Sigmoid colon (tissue), 4 donors: ENCODE measurements around the gene NTMT1.

Experiments used
- POLR2A ChIP-seq, 2 donors: fragments of 450-650 bp; IDR thresholded peaks; one replicate each; pipeline ENCODE4 v1.6.1; 2016; ENCODE audit warnings: antibody characterized with exemption in 2 of 2, mild to moderate bottlenecking in 2 of 2, moderate library complexity in 2 of 2
- POLR2AphosphoS5 ChIP-seq, 4 donors: sonication (generic); formaldehyde crosslinking; IDR thresholded peaks; one replicate each; pipeline ENCODE4 v1.6.1; 2017; ENCODE audit warnings: antibody characterized with exemption in 4 of 4

DNA sequence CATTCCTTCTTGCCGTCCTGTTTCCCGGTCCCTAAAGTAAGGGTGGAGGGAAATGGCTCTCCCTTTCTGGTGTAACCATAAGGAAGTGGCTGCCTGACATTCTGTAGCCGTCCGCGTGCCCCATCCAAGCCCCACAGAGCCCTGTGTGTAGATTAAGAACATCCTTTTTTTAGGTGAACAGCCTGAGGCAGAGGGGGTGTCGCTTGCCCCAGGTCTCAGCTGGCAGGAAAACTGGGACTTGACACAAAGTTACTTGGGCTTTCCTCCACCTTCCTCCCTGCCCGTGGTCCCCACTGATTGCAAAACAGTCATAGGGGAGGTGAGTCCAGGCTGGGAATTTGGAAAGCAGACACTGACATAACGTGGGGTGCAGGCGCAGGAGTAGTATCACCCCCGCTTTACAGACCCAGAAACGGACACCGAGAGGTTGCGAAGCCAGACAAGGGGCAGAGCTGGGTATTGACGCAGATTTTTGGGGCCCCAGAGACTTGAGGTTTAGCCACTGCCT lies 27.8 kb upstream of the NTMT1 start:
- no peak for TF ChIP-seq POLR2A (IDR thresholded peaks at IDR 0.05)
- no peak for TF ChIP-seq POLR2AphosphoS5 (IDR thresholded peaks at IDR 0.05)
